Measurements from ENCODE around the gene WFDC11. TPM values are rescaled to one million over a fixed set of nuclear protein-coding genes. Genes with fewer than 3 reads are reported as not detected.

The WFDC11 gene
- total RNA-seq, 2 donors from 2014 or later = not detected

- no peaks in the 10 kb centered on the region for H3K27me3 ChIP-seq
- H3K27ac ChIP-seq = no peak overlapping the region
- TF ChIP-seq CTCF (IDR thresholded peaks at IDR 0.05) = no peak
- no peak for DNase-seq (ENCODE audit: low spot score)
- H3K9me3 ChIP-seq = peaks cover 0 to 26% of the 10 kb centered on the region in 2 donors
- H3K4me1 ChIP-seq = no peaks in the 10 kb centered on the region
- H3K4me3 ChIP-seq = no peak overlapping the region
- H3K36me3 ChIP-seq = no peaks in the 10 kb centered on the region
These were observed 62.2 kb downstream of the WFDC11 start for GRCh38 chr20:45607810-45608209.

Small RNAs within 50 kb of the gene (microRNA-seq; reads per million reads assigned to microRNA genes)
- gene MIR3617 (ENCODE audit: borderline number of aligned reads in 2 of 2, borderline replicate concordance in 1 of 2) = 0.71 to 4.9 reads per million in 2 donors

Other genes with a start within 250 kb of the WFDC11 start
- gene WFDC2, start 200.5 kb downstream of the WFDC11 start, total RNA-seq = 10 to 100 TPM in 1 of 2 donors, not detected in 1; 12.4 TPM
- gene SPINT3, start 154.6 kb downstream of the WFDC11 start, total RNA-seq = not detected
- gene WFDC6, start 130.8 kb downstream of the WFDC11 start, total RNA-seq = not detected
- not detected for gene EPPIN, start 122.8 kb downstream of the WFDC11 start, total RNA-seq
- gene WFDC8, start 91.0 kb downstream of the WFDC11 start, total RNA-seq = not detected
- not detected for gene WFDC10A, start 40.5 kb downstream of the WFDC11 start, total RNA-seq
- gene WFDC9, start 39.0 kb downstream of the WFDC11 start, total RNA-seq = not detected
- not detected for gene WFDC13, start 31.8 kb upstream of the WFDC11 start, total RNA-seq
- gene WFDC10B, start 34.8 kb upstream of the WFDC11 start, total RNA-seq = not detected
- gene SPINT4, start 52.1 kb upstream of the WFDC11 start, total RNA-seq = not detected
- under 1 TPM in 1 of 2 donors, not detected in 1; 0.75 TPM for gene WFDC3, start 121.6 kb upstream of the WFDC11 start, total RNA-seq
- gene DNTTIP1, start 121.7 kb upstream of the WFDC11 start, total RNA-seq = 10 to 100 TPM; 13.2 to 21.6 TPM
- 1 to 10 TPM; 1.4 to 4.9 TPM for gene UBE2C, start 142.4 kb upstream of the WFDC11 start, total RNA-seq
- gene TNNC2, start 157.1 kb upstream of the WFDC11 start, total RNA-seq = under 1 TPM in 1 of 2 donors, not detected in 1; 0.51 TPM
- 10 to 100 TPM; 43.5 to 54.7 TPM for gene SNX21, start 163.6 kb upstream of the WFDC11 start, total RNA-seq
- gene ACOT8, start 187.2 kb upstream of the WFDC11 start, total RNA-seq = 10 to 100 TPM; 39.9 to 40.9 TPM
- 1 to 10 TPM; 2.4 to 3.7 TPM for gene ZSWIM3, start 187.4 kb upstream of the WFDC11 start, total RNA-seq
- gene ZSWIM1, start 211.0 kb upstream of the WFDC11 start, total RNA-seq = 10 to 100 TPM in 1 of 2 donors, 1 to 10 TPM in 1; 9.8 to 13.8 TPM
- gene SPATA25, start 217.4 kb upstream of the WFDC11 start, total RNA-seq = 1 to 10 TPM; 1.1 to 1.4 TPM
- gene NEURL2, start 221.0 kb upstream of the WFDC11 start, total RNA-seq = 1 to 10 TPM; 8.7 to 8.8 TPM
- 100 to 1,000 TPM in 1 of 2 donors, 10 to 100 TPM in 1; 83.8 to 116 TPM for gene CTSA, start 221.1 kb upstream of the WFDC11 start, total RNA-seq
- 100 to 1,000 TPM in 1 of 2 donors, 10 to 100 TPM in 1; 53.6 to 221 TPM for gene PLTP, start 241.9 kb upstream of the WFDC11 start, total RNA-seq

Measured in right atrium auricular region (tissue), 2 donors.